Karpas-422 (cell line): ENCODE measurements around the gene MAP3K6. TPM values are rescaled to one million over a fixed set of nuclear protein-coding genes. Genes with fewer than 3 reads are reported as not detected.

Source experiments
- DNase-seq: peaks from one replicate; pipeline ENCODE4 v3.0.0-alpha.2; 2015
- H2AFZ ChIP-seq: fragments of 200-600 bp; sonication (generic); 2 replicates; pipeline ENCODE4 v1.6.1; 2014; ENCODE audit warnings: antibody characterized with exemption, low read length, mixed read lengths
- H3K27ac ChIP-seq: fragments of 200-600 bp; sonication (generic); 2 replicates; pipeline ENCODE4 v1.5.1; 2014; ENCODE audit warnings: mild to moderate bottlenecking, low read length, moderate library complexity
- H3K27me3 ChIP-seq: fragments of 200-600 bp; sonication (generic); 2 replicates; pipeline ENCODE4 v1.6.1; 2014; ENCODE audit warnings: low read length, mixed read lengths
- H3K36me3 ChIP-seq: fragments of 200-600 bp; sonication (generic); 2 replicates; pipeline ENCODE4 v1.6.1; 2014; ENCODE audit warnings: low read length, mixed read lengths; ENCODE audit not compliant: insufficient read depth
- H3K4me1 ChIP-seq: fragments of 200-600 bp; sonication (generic); 2 replicates; pipeline ENCODE4 v1.6.1; 2014; ENCODE audit warnings: mild to moderate bottlenecking, low read length, mixed read lengths
- H3K4me2 ChIP-seq: fragments of 200-600 bp; sonication (generic); 2 replicates; pipeline ENCODE4 v1.6.1; 2014; ENCODE audit warnings: low read length, low read depth, mild to moderate bottlenecking; ENCODE audit not compliant: poor library complexity, severe bottlenecking
- H3K4me3 ChIP-seq: fragments of 200-600 bp; sonication (generic); 2 replicates; pipeline ENCODE4 v1.5.1; 2014; ENCODE audit warnings: mild to moderate bottlenecking, antibody characterized with exemption, low read length, mixed read lengths
- H3K79me2 ChIP-seq: fragments of 200-600 bp; sonication (generic); 2 replicates; pipeline ENCODE4 v1.6.1; 2014; ENCODE audit warnings: mild to moderate bottlenecking, low read length, mixed read lengths
- H3K9ac ChIP-seq: fragments of 200-600 bp; sonication (generic); 2 replicates; pipeline ENCODE4 v1.6.0; 2014; ENCODE audit warnings: low read length
- H3K9me2 ChIP-seq: fragments of 200-600 bp; sonication (generic), shearing (Covaris generic); replicated peaks from 2 replicates; pipeline ENCODE4 v1.6.0; 2014; ENCODE audit warnings: mild to moderate bottlenecking, low read length, moderate library complexity; ENCODE audit not compliant: insufficient read depth
- H3K9me3 ChIP-seq: fragments of 300-700, 200-600 bp; sonication (generic); 2 replicates; pipeline ENCODE4 v1.6.1; 2014; ENCODE audit warnings: low read length, mixed read lengths
- H4K20me1 ChIP-seq: fragments of 200-600 bp; sonication (generic); 2 replicates; pipeline ENCODE4 v1.6.1; 2014; ENCODE audit warnings: mild to moderate bottlenecking, antibody characterized with exemption, low read length, low read depth; ENCODE audit not compliant: insufficient read depth
- small RNA-seq: library from RNA; depleted of rRNA; stranded (forward); fragments of <200 nt; gene quantifications from one replicate; pipeline ENCODE3, GENCODE V24; 2014
- total RNA-seq: library from RNA; depleted of rRNA; stranded (reverse); fragments of >200 nt; shearing (Covaris generic); gene quantifications from 2 replicates; pipeline ENCODE4 v1.2.3, GENCODE V29; 2014; ENCODE audit warnings: low replicate concordance; rRNA removed

The MAP3K6 gene
- total RNA-seq, 1 experiment from 2014 or later: 3.0 TPM

- Histone ChIP-seq H3K36me3 (0 out of 2 replicates have a peak, but pooled peaks cover 4% of the 10 kb centered on the region), H3K79me2 (no peaks in the 10 kb centered on the region), H3K9ac (no peak overlapping the region), H3K4me2 (no peak overlapping the region), H3K4me1 (no peaks in the 10 kb centered on the region), H3K9me3 (no peaks in the 10 kb centered on the region), H4K20me1 (no peaks in the 10 kb centered on the region), H3K27me3 (no peaks in the 10 kb centered on the region), H3K9me2 (no peaks in the 10 kb centered on the region), H3K4me3 (no peak overlapping the region), H3K27ac (no peak overlapping the region), H2AFZ (no peak overlapping the region)
- peak; percentile 59 for DNase-seq
Observed at GRCh38 chr1:27306892-27307761, 59.6 kb downstream of the MAP3K6 start.

DNA sequence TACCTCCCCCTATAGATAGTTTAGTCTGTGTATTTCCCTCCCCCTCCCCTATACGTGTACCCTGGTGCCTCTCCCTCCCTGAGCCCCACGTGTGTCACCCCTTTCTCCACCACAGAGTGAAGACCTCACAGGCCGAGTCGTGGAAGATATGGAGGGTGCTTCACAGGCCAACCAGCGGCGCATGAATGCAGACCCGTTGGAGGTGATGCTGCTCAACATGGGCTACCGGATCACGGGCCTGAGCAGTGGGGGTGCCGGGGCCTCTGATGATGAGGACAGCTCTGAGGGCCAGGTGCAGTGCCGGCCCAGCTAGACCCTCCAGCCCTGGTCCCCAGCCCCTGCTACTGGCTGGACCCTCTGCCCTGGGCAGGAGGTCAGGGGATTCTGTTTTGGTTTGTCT, 60.7 kb downstream of the MAP3K6 start:
- H3K9me2 ChIP-seq: no peaks in the 10 kb centered on the region
- no peaks in the 10 kb centered on the region for H3K27me3 ChIP-seq
- no peaks in the 10 kb centered on the region for H3K9me3 ChIP-seq
- H3K36me3 ChIP-seq: 0 out of 2 replicates have a peak, but pooled peaks cover 4% of the 10 kb centered on the region
- no peak overlapping the region for H3K9ac ChIP-seq
- no peak overlapping the region for H3K4me3 ChIP-seq
- no peak for DNase-seq
- H3K79me2 ChIP-seq: no peaks in the 10 kb centered on the region
- no peak overlapping the region for H3K27ac ChIP-seq
- H4K20me1 ChIP-seq: no peaks in the 10 kb centered on the region
- no peak overlapping the region for H3K4me2 ChIP-seq
- peaks cover 1% of the 10 kb centered on the region for H3K4me1 ChIP-seq
- no peak overlapping the region for H2AFZ ChIP-seq

Small RNA genes lying within 50 kb of the gene (small RNA-seq; reads per million reads assigned to genes)
- gene RNU6-48P: not detected

Other genes with a start within 250 kb of the MAP3K6 start
- 35.3 and 48.6 TPM in 2 replicates for gene SLC9A1, start 211.8 kb downstream of the MAP3K6 start, total RNA-seq
- gene WDTC1, start 132.3 kb downstream of the MAP3K6 start, total RNA-seq: 37.0 and 44.1 TPM in 2 replicates
- gene TMEM222, start 44.8 kb downstream of the MAP3K6 start, total RNA-seq: 27.4 and 27.9 TPM in 2 replicates
- gene SYTL1, start 24.9 kb downstream of the MAP3K6 start, total RNA-seq: 35.6 and 119 TPM in 2 replicates
- not detected in 2 replicates for gene FCN3, start 7.9 kb upstream of the MAP3K6 start, total RNA-seq
- 0.22 TPM in 1 of 2 replicates, not detected in the other for gene CD164L2, start 16.4 kb upstream of the MAP3K6 start, total RNA-seq
- gene GPR3, start 25.7 kb upstream of the MAP3K6 start, total RNA-seq: 3.6 and 3.7 TPM in 2 replicates
- 20.2 and 21.7 TPM in 2 replicates for gene WASF2, start 123.2 kb upstream of the MAP3K6 start, total RNA-seq
- gene AHDC1, start 237.2 kb upstream of the MAP3K6 start, total RNA-seq: 2.1 and 2.2 TPM in 2 replicates